GM18870 (cell line): ENCODE data around the gene GP1BB.
"Not testable (repeated sequence)": the region's sequence is repeated elsewhere in the genome, so short reads cannot be mapped to it uniquely, and the experiment has no call there.

Source experiments
- ATAC-seq: cut with Tn5 transposase; IDR thresholded peaks from one replicate; pipeline ENCODE4 v1.9.1; 2021; ENCODE audit warnings: moderate library complexity; ENCODE audit not compliant: unreplicated experiment

The GP1BB gene

GRCh38 chr22:19723232-19723982 lies at the start of gene GP1BB:
GP1BB (plus strand) TSS chr22:19723539; CDS start chr22:19723570, 31 bp downstream.
- ATAC-seq: no peak

- ATAC-seq: no peak
Observed at GRCh38 chr22:19673660-19674059, 49.7 kb upstream of the GP1BB start.

- no peak for ATAC-seq
Observed at GRCh38 chr22:19674129-19674928, 49.0 kb upstream of the GP1BB start.

GRCh38 chr22:19674929-19675253 lies 48.4 kb upstream of the GP1BB start:
- no peak for ATAC-seq

GRCh38 chr22:19675428-19675827 lies 47.9 kb upstream of the GP1BB start:
- ATAC-seq: no peak

GRCh38 chr22:19676437-19676836 lies 46.9 kb upstream of the GP1BB start:
- not testable (repeated sequence) for ATAC-seq

- no peak for ATAC-seq
Observed at GRCh38 chr22:19678949-19679521, 44.3 kb upstream of the GP1BB start.

GRCh38 chr22:19679522-19680101 lies 43.7 kb upstream of the GP1BB start:
- ATAC-seq: no peak

- no peak for ATAC-seq
Observed at GRCh38 chr22:19680287-19680881, 43.0 kb upstream of the GP1BB start.

- no peak for ATAC-seq
Observed at GRCh38 chr22:19680911-19681862, 42.2 kb upstream of the GP1BB start.

GRCh38 chr22:19681863-19682245 lies 41.5 kb upstream of the GP1BB start:
- no peak for ATAC-seq

- no peak for ATAC-seq
Observed at GRCh38 chr22:19686946-19687345, 36.4 kb upstream of the GP1BB start.

GRCh38 chr22:19687561-19688300 lies 35.6 kb upstream of the GP1BB start:
- no peak for ATAC-seq

- ATAC-seq: no peak
Observed at GRCh38 chr22:19688301-19689290, 34.7 kb upstream of the GP1BB start.

GRCh38 chr22:19689408-19689807 lies 33.9 kb upstream of the GP1BB start:
- ATAC-seq: no peak

- no peak for ATAC-seq
Observed at GRCh38 chr22:19691007-19691720, 32.2 kb upstream of the GP1BB start.

GRCh38 chr22:19691721-19692341 lies 31.5 kb upstream of the GP1BB start:
- no peak for ATAC-seq
